HepG2 (cell line): ENCODE measurements around the gene FAM9C.

ENCODE experiments used
- HNRNPK ChIP-seq: fragments of 200-400 bp; formaldehyde crosslinking; IDR thresholded peaks from 2 replicates; pipeline ENCODE4 v1.6.1; 2018; ENCODE audit warnings: low read length, low read depth, moderate library complexity, mild to moderate bottlenecking; ENCODE audit not compliant: poor library complexity, severe bottlenecking
- MLLT10 ChIP-seq: sonication (generic); formaldehyde crosslinking; IDR thresholded peaks from 2 replicates; pipeline ENCODE4 v1.4.0; 2020; ENCODE audit warnings: missing genetic modification reagents
- PREB ChIP-seq: sonication (generic); formaldehyde crosslinking; IDR thresholded peaks from 2 replicates; pipeline ENCODE4 v1.4.0; 2020; ENCODE audit warnings: missing genetic modification reagents
- SOX6 ChIP-seq, 2 experiments: fragments of 450-650 bp in 1 of 2; sonication (generic) in 1 of 2; formaldehyde crosslinking in 1 of 2; IDR thresholded peaks; 2 replicates each; pipeline versions ENCODE4 v1.4.0 to v1.6.1; 2017 to 2020; ENCODE audit warnings: antibody characterized with exemption in 1 of 2, mild to moderate bottlenecking in 1 of 2, missing genetic modification reagents in 1 of 2
- ZNF30 ChIP-seq: sonication (generic); formaldehyde crosslinking; IDR thresholded peaks from 2 replicates; pipeline ENCODE4 v1.5.0; 2020; ENCODE audit warnings: mild to moderate bottlenecking, missing genetic modification reagents
- TF ChIP-seq, protein P1 (sequence below): sonication (generic); formaldehyde crosslinking; IDR thresholded peaks from 2 replicates; pipeline ENCODE4 v1.5.0; 2020; ENCODE audit warnings: mild to moderate bottlenecking, missing genetic modification reagents, moderate library complexity

DNA sequence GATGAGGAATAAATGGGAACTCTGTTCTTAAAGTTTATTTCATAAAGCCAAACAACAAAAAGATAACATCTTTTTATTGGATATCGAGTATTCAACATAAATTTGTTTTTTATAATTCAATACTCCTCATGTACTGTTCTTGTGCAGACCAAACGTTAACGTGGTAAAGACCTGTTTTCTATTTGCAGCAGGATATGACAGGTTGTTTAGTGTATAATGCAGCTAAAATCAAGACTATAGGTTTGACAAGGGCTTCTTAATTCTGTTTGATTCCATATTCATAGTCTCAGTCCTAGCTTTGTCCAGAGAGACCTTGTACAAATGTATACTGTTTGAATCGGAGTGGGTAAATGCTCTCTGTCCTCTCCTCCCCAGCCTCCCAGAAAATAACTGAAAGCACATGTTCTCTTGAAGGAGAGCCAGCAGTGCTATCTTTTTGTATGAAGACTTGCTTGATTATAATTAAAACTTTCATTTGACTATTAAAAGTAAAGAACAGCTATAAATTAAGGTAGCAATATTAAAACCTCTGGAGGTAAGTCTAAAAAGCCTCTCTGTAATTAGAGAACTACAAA lies 51.8 kb downstream of the FAM9C start:
- no peak for TF ChIP-seq HNRNPK
- no peak for TF ChIP-seq PREB (CRISPR knock-in tag)
- no peak for TF ChIP-seq MLLT10 (CRISPR knock-in tag)
- TF ChIP-seq, protein P1, sequence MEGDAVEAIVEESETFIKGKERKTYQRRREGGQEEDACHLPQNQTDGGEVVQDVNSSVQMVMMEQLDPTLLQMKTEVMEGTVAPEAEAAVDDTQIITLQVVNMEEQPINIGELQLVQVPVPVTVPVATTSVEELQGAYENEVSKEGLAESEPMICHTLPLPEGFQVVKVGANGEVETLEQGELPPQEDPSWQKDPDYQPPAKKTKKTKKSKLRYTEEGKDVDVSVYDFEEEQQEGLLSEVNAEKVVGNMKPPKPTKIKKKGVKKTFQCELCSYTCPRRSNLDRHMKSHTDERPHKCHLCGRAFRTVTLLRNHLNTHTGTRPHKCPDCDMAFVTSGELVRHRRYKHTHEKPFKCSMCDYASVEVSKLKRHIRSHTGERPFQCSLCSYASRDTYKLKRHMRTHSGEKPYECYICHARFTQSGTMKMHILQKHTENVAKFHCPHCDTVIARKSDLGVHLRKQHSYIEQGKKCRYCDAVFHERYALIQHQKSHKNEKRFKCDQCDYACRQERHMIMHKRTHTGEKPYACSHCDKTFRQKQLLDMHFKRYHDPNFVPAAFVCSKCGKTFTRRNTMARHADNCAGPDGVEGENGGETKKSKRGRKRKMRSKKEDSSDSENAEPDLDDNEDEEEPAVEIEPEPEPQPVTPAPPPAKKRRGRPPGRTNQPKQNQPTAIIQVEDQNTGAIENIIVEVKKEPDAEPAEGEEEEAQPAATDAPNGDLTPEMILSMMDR = no peak
- TF ChIP-seq SOX6 (IDR thresholded peaks at IDR 0.05) = no peak
- no peak for TF ChIP-seq SOX6 (CRISPR knock-in tag; IDR thresholded peaks at IDR 0.05)
- no peak for TF ChIP-seq ZNF30 (CRISPR knock-in tag)
